Endothelial cell (in vitro differentiated cells): ENCODE measurements around the gene SPCS1. TPM values are rescaled to one million over a fixed set of nuclear protein-coding genes. Genes with fewer than 3 reads are reported as not detected.

Source experiments
- DNase-seq: peaks from one replicate; pipeline ENCODE4 v3.0.0; 2021; ENCODE audit warnings: low spot score
- H3K27ac Mint-ChIP-seq: one replicate; pipeline ENCODE4 v1.8.0; 2021; ENCODE audit warnings: mixed read lengths, inconsistent platforms; ENCODE audit not compliant: unreplicated experiment
- H3K27me3 Mint-ChIP-seq: one replicate; pipeline ENCODE4 v1.8.0; 2021; ENCODE audit warnings: mild to moderate bottlenecking, moderate library complexity, mixed read lengths, inconsistent platforms; ENCODE audit not compliant: unreplicated experiment
- H3K36me3 Mint-ChIP-seq: one replicate; pipeline ENCODE4 v1.8.0; 2021; ENCODE audit warnings: mild to moderate bottlenecking, low read depth, mixed read lengths, inconsistent platforms; ENCODE audit not compliant: unreplicated experiment
- H3K4me1 Mint-ChIP-seq: one replicate; pipeline ENCODE4 v1.8.0; 2021; ENCODE audit warnings: mild to moderate bottlenecking, mixed read lengths, inconsistent platforms; ENCODE audit not compliant: unreplicated experiment
- H3K4me3 Mint-ChIP-seq: one replicate; pipeline ENCODE4 v1.8.0; 2021; ENCODE audit warnings: mild to moderate bottlenecking, mixed read lengths, inconsistent platforms; ENCODE audit not compliant: unreplicated experiment
- H3K9me3 Mint-ChIP-seq: one replicate; pipeline ENCODE4 v1.8.0; 2021; ENCODE audit warnings: mixed read lengths, inconsistent platforms; ENCODE audit not compliant: unreplicated experiment
- CTCF ChIP-seq: fragments of 200-600 bp; sonication (generic); IDR thresholded peaks from one replicate; pipeline ENCODE4 v1.5.0; 2021; ENCODE audit warnings: antibody characterized with exemption; ENCODE audit not compliant: unreplicated experiment
- total RNA-seq: library from RNA; stranded (reverse); fragmentation: NEBNext Ultra II Directional; extraction: Animal tissue kit (Norgen Biotek cat#: 25700); gene quantifications from one replicate; pipeline ENCODE4 v1.2.1, GENCODE V29; 2021; ENCODE audit not compliant: unreplicated experiment

Gene SPCS1
- total RNA-seq, 1 donor from 2014 or later = 83.9 TPM

- Mint-ChIP-seq H3K27me3 (peaks cover 10% of the 10 kb centered on the region), H3K9me3 (no peaks in the 10 kb centered on the region), H3K4me3 (no peak overlapping the region), H3K36me3 (peaks cover 13% of the 10 kb centered on the region), H3K27ac (no peak overlapping the region), H3K4me1 (peaks cover 27% of the 10 kb centered on the region)
- no peak for TF ChIP-seq CTCF
- DNase-seq = no peak
Measured at GRCh38 chr3:52703341-52703740, 2.6 kb upstream of the SPCS1 start.

DNA sequence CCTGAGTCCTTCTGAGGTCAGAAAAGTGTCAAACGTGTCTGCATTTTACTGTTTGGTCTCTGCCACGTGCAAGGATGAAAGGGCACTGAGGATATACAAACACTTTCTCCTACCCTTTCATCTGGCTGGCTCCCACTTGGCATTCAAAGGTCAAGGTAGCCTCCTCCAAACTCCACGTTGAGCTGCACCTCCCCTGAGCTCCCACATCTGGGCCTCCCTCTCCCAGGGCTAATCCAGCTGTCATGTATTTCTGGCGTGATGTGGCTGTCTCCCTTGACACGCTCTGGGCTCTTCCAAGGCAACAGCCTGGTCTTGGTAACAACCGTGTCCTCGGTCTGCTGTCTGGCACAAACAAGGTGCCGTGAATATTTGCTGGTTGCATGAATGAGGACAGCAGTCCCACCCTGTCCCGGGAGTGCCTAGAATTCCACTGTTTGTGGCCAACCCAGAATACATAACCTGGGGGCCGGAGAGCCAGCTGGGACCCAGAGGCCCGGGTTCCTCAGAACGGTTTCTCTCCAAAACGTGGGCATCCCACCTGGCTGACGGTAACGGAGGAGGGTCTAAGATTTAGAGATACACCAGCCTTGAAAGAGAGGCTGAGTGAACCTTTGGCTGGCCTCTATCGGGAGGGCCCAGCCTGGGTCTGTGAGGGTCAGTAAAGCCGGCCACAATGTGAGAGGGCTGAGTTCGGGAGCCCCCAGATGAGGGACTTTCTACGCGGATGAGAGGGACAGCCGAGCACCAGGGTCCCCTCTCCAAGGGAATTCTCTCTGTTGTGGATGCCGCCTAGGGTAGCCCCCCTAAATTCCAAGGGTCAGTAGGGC, 1.1 kb upstream of the SPCS1 start:
- peaks cover 13% of the 10 kb centered on the region for H3K36me3 Mint-ChIP-seq
- DNase-seq = peak; percentile 7

GRCh38 chr3:52705438-52705687, 543 bp upstream of the SPCS1 start:
- TF ChIP-seq CTCF = no peak
- DNase-seq = no peak
- Mint-ChIP-seq H3K27ac (no peak overlapping the region), H3K36me3 (peaks cover 13% of the 10 kb centered on the region), H3K4me3 (peak overlapping the region; percentile 97), H3K27me3 (peaks cover 8% of the 10 kb centered on the region), H3K9me3 (no peaks in the 10 kb centered on the region), H3K4me1 (peaks cover 27% of the 10 kb centered on the region)

More for the DNA sequence above, 1.1 kb upstream of the SPCS1 start:
- H3K27me3 Mint-ChIP-seq = peaks cover 9% of the 10 kb centered on the region
- peak overlapping the region; percentile 92 for H3K27ac Mint-ChIP-seq
- H3K4me3 Mint-ChIP-seq = peak overlapping the region; percentile 97
- H3K9me3 Mint-ChIP-seq = no peaks in the 10 kb centered on the region
- no peak for TF ChIP-seq CTCF
- peaks cover 27% of the 10 kb centered on the region for H3K4me1 Mint-ChIP-seq

DNA sequence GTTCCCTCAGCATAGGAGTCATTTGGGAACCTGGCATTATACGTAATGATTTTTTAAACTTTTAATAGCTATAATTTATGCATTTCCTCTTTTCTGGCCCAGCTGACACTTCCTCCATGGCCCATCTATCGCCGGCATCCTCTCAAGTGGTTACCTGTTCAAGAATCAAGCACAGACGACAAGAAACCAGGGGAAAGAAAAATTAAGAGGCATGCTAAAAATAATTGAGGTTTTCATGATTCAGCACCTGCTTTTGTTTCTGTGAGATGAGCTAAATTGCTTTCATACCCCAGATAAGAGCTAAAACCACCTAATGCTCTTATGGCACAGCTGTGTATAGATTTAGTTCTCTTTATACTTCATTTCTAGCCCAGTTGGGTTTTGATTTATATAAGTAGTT, 1.7 kb downstream of the SPCS1 start:
- Mint-ChIP-seq H3K36me3 (peaks cover 13% of the 10 kb centered on the region), H3K27ac (peak overlapping the region; percentile 67), H3K9me3 (no peaks in the 10 kb centered on the region), H3K27me3 (peaks cover 8% of the 10 kb centered on the region), H3K4me1 (peaks cover 27% of the 10 kb centered on the region), H3K4me3 (no peak overlapping the region)
- DNase-seq = no peak
- no peak for TF ChIP-seq CTCF

GRCh38 chr3:52710512-52710911, 4.6 kb downstream of the SPCS1 start:
- H3K9me3 Mint-ChIP-seq = no peaks in the 10 kb centered on the region
- no peak for TF ChIP-seq CTCF
- H3K27me3 Mint-ChIP-seq = peaks cover 4% of the 10 kb centered on the region
- peaks cover 14% of the 10 kb centered on the region for H3K4me1 Mint-ChIP-seq
- H3K36me3 Mint-ChIP-seq = peaks cover 7% of the 10 kb centered on the region
- H3K4me3 Mint-ChIP-seq = no peak overlapping the region
- no peak for DNase-seq
- no peak overlapping the region for H3K27ac Mint-ChIP-seq
